LHCN-M2 (cell line): ENCODE results near the gene TNRC6C. TPM values are rescaled to one million over a fixed set of nuclear protein-coding genes. Genes with fewer than 3 reads are reported as not detected.
"Not testable (repeated sequence)": the region's sequence is repeated elsewhere in the genome, so short reads cannot be mapped to it uniquely, and the experiment has no call there.

Source experiments
- DNase-seq: peaks from one replicate; pipeline ENCODE4 v3.0.0-alpha.2; 2012; ENCODE audit warnings: low read depth
- total RNA-seq: library from RNA; depleted of rRNA; stranded (reverse); fragments of >200 nt; gene quantifications from 2 replicates; pipeline ENCODE4 v1.2.3, GENCODE V29; 2014

TNRC6C gene
- total RNA-seq, 1 experiment from 2014 or later = 2.4 TPM

GRCh38 chr17:78135858-78136500 lies 177.5 kb downstream of the TNRC6C start:
- no peak for DNase-seq

GRCh38 chr17:78137392-78138203 lies 179.1 kb downstream of the TNRC6C start:
- DNase-seq = no peak

- no peak for DNase-seq
These were observed 179.9 kb downstream of the TNRC6C start for GRCh38 chr17:78138204-78139060.

- not testable (repeated sequence) for DNase-seq
These were observed 181.3 kb downstream of the TNRC6C start for GRCh38 chr17:78139861-78140168.

GRCh38 chr17:78140169-78141051 lies 181.9 kb downstream of the TNRC6C start:
- peak; percentile 34 for DNase-seq

- DNase-seq = no peak
These were observed 183.1 kb downstream of the TNRC6C start for GRCh38 chr17:78141437-78142118.

- peak; percentile 67 for DNase-seq
These were observed 183.8 kb downstream of the TNRC6C start for GRCh38 chr17:78142119-78142861.

GRCh38 chr17:78143214-78144146 lies 185.0 kb downstream of the TNRC6C start:
- no peak for DNase-seq

- peak; percentile 48 for DNase-seq
These were observed 185.7 kb downstream of the TNRC6C start for GRCh38 chr17:78144147-78144719.

GRCh38 chr17:78144736-78145641 lies 186.5 kb downstream of the TNRC6C start:
- no peak for DNase-seq

- DNase-seq = no peak
These were observed 188.0 kb downstream of the TNRC6C start for GRCh38 chr17:78146471-78146869.

GRCh38 chr17:78146881-78147280 lies 188.4 kb downstream of the TNRC6C start:
- no peak for DNase-seq

GRCh38 chr17:78147315-78147998 lies 189.0 kb downstream of the TNRC6C start:
- no peak for DNase-seq

- no peak for DNase-seq
These were observed 189.9 kb downstream of the TNRC6C start for GRCh38 chr17:78148286-78149016.

GRCh38 chr17:78151514-78152008 lies 193.1 kb downstream of the TNRC6C start:
- DNase-seq = no peak
